Measurements from ENCODE around the gene SMARCD1.

SMARCD1 gene

GRCh38 chr12:50040657-50041056 is 44.5 kb upstream of the SMARCD1 start:
- Histone ChIP-seq H3K27ac (replicated peaks) (no peak overlapping the region), H3K27me3 (ENCODE audit: insufficient read depth, poor library complexity, severe bottlenecking) (no peaks in the 10 kb centered on the region), H3K4me3 (replicated peaks; ENCODE audit: insufficient read depth, low read length) (no peak overlapping the region)
- TF ChIP-seq POLR2AphosphoS5 (IDR thresholded peaks at IDR 0.05; ENCODE audit: low read depth) (no peak), GABPA (IDR thresholded peaks at IDR 0.05; ENCODE audit: low read depth) (no peak), SPI1 (IDR thresholded peaks at IDR 0.05; ENCODE audit: borderline replicate concordance, low read depth) (no peak), REST (IDR thresholded peaks at IDR 0.05; ENCODE audit: insufficient replicate concordance, low read depth) (no peak)
- no peak for DNase-seq (ENCODE audit: low read depth in 1 of 2, low spot score in 1 of 2)

GRCh38 chr12:50041062-50041860 is 43.9 kb upstream of the SMARCD1 start:
- H3K27me3 ChIP-seq (ENCODE audit: insufficient read depth, poor library complexity, severe bottlenecking) = no peaks in the 10 kb centered on the region
- TF ChIP-seq CTCF (IDR thresholded peaks at IDR 0.05; ENCODE audit: insufficient read depth, low read length) = no peak
- no peak for TF ChIP-seq GABPA (IDR thresholded peaks at IDR 0.05; ENCODE audit: low read depth)
- TF ChIP-seq REST (IDR thresholded peaks at IDR 0.05; ENCODE audit: insufficient replicate concordance, low read depth) = no peak
- no peak for TF ChIP-seq SPI1 (IDR thresholded peaks at IDR 0.05; ENCODE audit: borderline replicate concordance, low read depth)
- TF ChIP-seq POLR2AphosphoS5 (IDR thresholded peaks at IDR 0.05; ENCODE audit: low read depth) = no peak
- DNase-seq (ENCODE audit: low read depth in 1 of 2, low spot score in 1 of 2) = no peak
- no peak overlapping the region for H3K27ac ChIP-seq (replicated peaks)
- no peak overlapping the region for H3K4me3 ChIP-seq (replicated peaks; ENCODE audit: insufficient read depth, low read length)

GRCh38 chr12:50041962-50042361 is 43.2 kb upstream of the SMARCD1 start:
- no peaks in the 10 kb centered on the region for H3K27me3 ChIP-seq (ENCODE audit: insufficient read depth, poor library complexity, severe bottlenecking)
- no peak overlapping the region for H3K27ac ChIP-seq (replicated peaks)
- H3K4me3 ChIP-seq (replicated peaks; ENCODE audit: insufficient read depth, low read length) = no peak overlapping the region
- TF ChIP-seq REST (IDR thresholded peaks at IDR 0.05; ENCODE audit: insufficient replicate concordance, low read depth) (no peak), CTCF (IDR thresholded peaks at IDR 0.05; ENCODE audit: insufficient read depth, low read length) (no peak), GABPA (IDR thresholded peaks at IDR 0.05; ENCODE audit: low read depth) (no peak), POLR2AphosphoS5 (IDR thresholded peaks at IDR 0.05; ENCODE audit: low read depth) (no peak), SPI1 (IDR thresholded peaks at IDR 0.05; ENCODE audit: borderline replicate concordance, low read depth) (no peak)
- no peak for DNase-seq (ENCODE audit: low read depth in 1 of 2, low spot score in 1 of 2)

Data from HL-60 (cell line).